Loucy (cell line): ENCODE results near the gene SIRT7.

Experiments
- H2AFZ ChIP-seq: fragments of 200-600 bp; sonication (generic); 2 replicates; pipeline ENCODE4 v1.6.0; 2016; ENCODE audit warnings: antibody characterized with exemption, mild to moderate bottlenecking, low read length, moderate library complexity
- H3F3A ChIP-seq: fragments of 200-600 bp; 2 replicates; pipeline ENCODE4 v1.6.0; 2016; ENCODE audit warnings: antibody characterized with exemption, low read depth, mild to moderate bottlenecking
- H3K27me3 ChIP-seq: fragments of 200-600 bp; sonication (generic); 2 replicates; pipeline ENCODE4 v1.6.1; 2014; ENCODE audit warnings: low read length, mild to moderate bottlenecking; ENCODE audit not compliant: insufficient read depth, poor library complexity, severe bottlenecking
- H3K36me3 ChIP-seq: fragments of 200-600 bp; sonication (generic); 2 replicates; pipeline ENCODE4 v1.6.1; 2016; ENCODE audit warnings: low read length; ENCODE audit not compliant: insufficient read depth
- H3K4me1 ChIP-seq: fragments of 200-600 bp; sonication (generic); 2 replicates; pipeline ENCODE4 v1.5.1; 2014; ENCODE audit warnings: low read length, mild to moderate bottlenecking; ENCODE audit not compliant: insufficient read depth, poor library complexity, severe bottlenecking
- H3K4me2 ChIP-seq: fragments of 200-600 bp; sonication (generic); 2 replicates; pipeline ENCODE4 v1.6.0; 2014; ENCODE audit warnings: antibody characterized with exemption, low read length, low read depth, mild to moderate bottlenecking; ENCODE audit not compliant: poor library complexity, severe bottlenecking
- H3K4me3 ChIP-seq: fragments of 200-600 bp; sonication (generic); 2 replicates; pipeline ENCODE4 v1.5.1; 2014; ENCODE audit warnings: low read length, mild to moderate bottlenecking, mixed read lengths; ENCODE audit not compliant: poor library complexity, severe bottlenecking
- H3K79me2 ChIP-seq: fragments of 200-600 bp; sonication (generic); 2 replicates; pipeline ENCODE4 v1.6.1; 2014; ENCODE audit warnings: low read length; ENCODE audit not compliant: insufficient read depth
- H3K9ac ChIP-seq: fragments of 200-600 bp; sonication (generic); 2 replicates; pipeline ENCODE4 v1.6.0; 2014; ENCODE audit warnings: mild to moderate bottlenecking, low read depth, low read length, moderate library complexity; ENCODE audit not compliant: poor library complexity, severe bottlenecking
- H3K9me2 ChIP-seq: fragments of 200-600 bp; sonication (generic); replicated peaks from 2 replicates; pipeline ENCODE4 v1.6.1; 2016; ENCODE audit warnings: low read depth, low read length, mixed read lengths
- H3K9me3 ChIP-seq: fragments of 200-600 bp; sonication (generic); 2 replicates; pipeline ENCODE4 v1.6.1; 2014; ENCODE audit warnings: mild to moderate bottlenecking, antibody characterized with exemption, low read length, low read depth; ENCODE audit not compliant: insufficient read depth
- H4K20me1 ChIP-seq: fragments of 200-600 bp; sonication (generic); 2 replicates; pipeline ENCODE4 v1.6.0; 2014; ENCODE audit warnings: antibody characterized with exemption, low read length, mild to moderate bottlenecking; ENCODE audit not compliant: insufficient read depth, poor library complexity, severe bottlenecking
- EZH2phosphoT487 ChIP-seq: fragments of 200-600 bp; IDR thresholded peaks from 2 replicates; pipeline ENCODE4 v1.6.1; 2018; ENCODE audit warnings: antibody characterized with exemption, mild to moderate bottlenecking, moderate library complexity, borderline replicate concordance
- TF ChIP-seq, protein P1 (sequence below): fragments of 200-600 bp; sonication (generic); conservative IDR thresholded peaks from 2 replicates; pipeline ENCODE4 v1.5.1; 2014; ENCODE audit warnings: mild to moderate bottlenecking, antibody characterized with exemption, low read length

The SIRT7 gene

GRCh38 chr17:81958633-81959342 lies 40.8 kb upstream of the SIRT7 start:
- Histone ChIP-seq H2AFZ (0 out of 2 replicates have a peak overlapping the region, but pooled peaks have one; percentile 77), H3K27me3 (no peaks in the 10 kb centered on the region), H3K9me3 (no peaks in the 10 kb centered on the region), H3F3A (no peaks in the 10 kb centered on the region), H3K4me2 (no peak overlapping the region), H3K4me3 (no peak overlapping the region), H3K36me3 (no peaks in the 10 kb centered on the region), H3K9me2 (no peaks in the 10 kb centered on the region), H3K4me1 (no peaks in the 10 kb centered on the region), H3K9ac (no peak overlapping the region), H3K79me2 (no peaks in the 10 kb centered on the region), H4K20me1 (no peaks in the 10 kb centered on the region)
- TF ChIP-seq, protein P1, sequence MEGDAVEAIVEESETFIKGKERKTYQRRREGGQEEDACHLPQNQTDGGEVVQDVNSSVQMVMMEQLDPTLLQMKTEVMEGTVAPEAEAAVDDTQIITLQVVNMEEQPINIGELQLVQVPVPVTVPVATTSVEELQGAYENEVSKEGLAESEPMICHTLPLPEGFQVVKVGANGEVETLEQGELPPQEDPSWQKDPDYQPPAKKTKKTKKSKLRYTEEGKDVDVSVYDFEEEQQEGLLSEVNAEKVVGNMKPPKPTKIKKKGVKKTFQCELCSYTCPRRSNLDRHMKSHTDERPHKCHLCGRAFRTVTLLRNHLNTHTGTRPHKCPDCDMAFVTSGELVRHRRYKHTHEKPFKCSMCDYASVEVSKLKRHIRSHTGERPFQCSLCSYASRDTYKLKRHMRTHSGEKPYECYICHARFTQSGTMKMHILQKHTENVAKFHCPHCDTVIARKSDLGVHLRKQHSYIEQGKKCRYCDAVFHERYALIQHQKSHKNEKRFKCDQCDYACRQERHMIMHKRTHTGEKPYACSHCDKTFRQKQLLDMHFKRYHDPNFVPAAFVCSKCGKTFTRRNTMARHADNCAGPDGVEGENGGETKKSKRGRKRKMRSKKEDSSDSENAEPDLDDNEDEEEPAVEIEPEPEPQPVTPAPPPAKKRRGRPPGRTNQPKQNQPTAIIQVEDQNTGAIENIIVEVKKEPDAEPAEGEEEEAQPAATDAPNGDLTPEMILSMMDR: no peak
- TF ChIP-seq EZH2phosphoT487: no peak

- no peaks in the 10 kb centered on the region for H3K36me3 ChIP-seq
- H3K9me3 ChIP-seq: no peaks in the 10 kb centered on the region
- TF ChIP-seq, protein P1: no peak
- no peak for TF ChIP-seq EZH2phosphoT487
- H3F3A ChIP-seq: no peaks in the 10 kb centered on the region
- no peak overlapping the region for H3K9ac ChIP-seq
- H3K9me2 ChIP-seq: no peaks in the 10 kb centered on the region
- H3K4me3 ChIP-seq: no peak overlapping the region
- H3K79me2 ChIP-seq: no peaks in the 10 kb centered on the region
- no peaks in the 10 kb centered on the region for H3K27me3 ChIP-seq
- no peaks in the 10 kb centered on the region for H4K20me1 ChIP-seq
- H3K4me2 ChIP-seq: no peak overlapping the region
- no peaks in the 10 kb centered on the region for H3K4me1 ChIP-seq
- no peak overlapping the region for H2AFZ ChIP-seq
Measured at GRCh38 chr17:81957691-81958432, 39.9 kb upstream of the SIRT7 start.

DNA sequence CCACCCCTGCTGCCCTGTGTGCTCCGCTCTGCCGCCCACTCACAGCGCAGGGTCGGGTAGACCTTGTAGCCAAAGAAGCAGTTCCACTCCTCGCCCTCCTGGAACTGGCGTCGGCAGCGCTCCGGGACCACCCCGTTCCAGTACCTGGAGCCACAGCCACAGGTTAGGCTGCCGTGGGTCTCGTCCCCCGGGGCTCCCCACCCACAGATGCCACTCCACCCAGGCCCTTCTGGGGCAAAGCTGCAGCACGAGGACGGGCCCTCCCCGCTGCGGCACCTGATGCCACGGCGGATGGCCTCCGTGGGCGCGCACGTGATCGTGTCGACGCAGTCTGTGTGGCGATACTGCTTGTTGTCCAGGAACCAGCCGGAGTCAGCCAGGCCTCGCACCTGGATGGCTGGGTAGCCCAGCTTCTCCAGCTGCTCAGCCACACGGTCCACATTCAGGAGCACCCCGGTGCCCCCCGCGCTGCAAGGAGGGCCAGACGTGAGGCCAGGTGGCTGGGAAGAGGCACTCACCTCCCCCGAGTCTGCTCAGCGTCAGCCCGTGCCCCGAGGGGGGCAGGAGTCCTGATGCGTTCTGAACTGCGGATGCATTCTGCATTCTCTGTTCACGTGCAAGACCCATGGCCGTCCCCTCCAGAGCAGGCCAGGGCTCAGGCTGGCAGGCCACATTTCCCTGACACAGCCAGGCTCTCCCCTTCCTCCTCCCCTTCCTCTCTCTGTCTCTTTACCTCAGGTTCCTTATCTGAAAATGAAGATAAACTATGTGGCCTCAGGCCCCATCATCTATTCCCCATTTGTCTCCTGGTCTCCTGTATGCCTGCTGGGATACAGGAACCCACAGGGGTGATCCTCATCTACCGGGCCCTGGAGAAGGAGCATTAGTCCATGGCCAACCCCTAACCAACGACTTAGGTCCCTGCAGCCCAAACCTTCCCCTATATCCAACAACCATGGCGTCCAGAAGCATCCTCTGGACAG lies 38.9 kb upstream of the SIRT7 start:
- Histone ChIP-seq H3K4me1 (no peaks in the 10 kb centered on the region), H3K79me2 (no peaks in the 10 kb centered on the region), H3K9ac (no peak overlapping the region), H4K20me1 (no peaks in the 10 kb centered on the region), H3K36me3 (no peaks in the 10 kb centered on the region), H3K4me2 (no peak overlapping the region), H3K9me3 (no peaks in the 10 kb centered on the region), H2AFZ (no peak overlapping the region), H3F3A (no peaks in the 10 kb centered on the region), H3K4me3 (no peak overlapping the region), H3K9me2 (no peaks in the 10 kb centered on the region), H3K27me3 (no peaks in the 10 kb centered on the region)
- TF ChIP-seq, protein P1: no peak
- no peak for TF ChIP-seq EZH2phosphoT487
